GM18517 (cell line): ENCODE data around the gene SLC16A10.
"Not testable (repeated sequence)": the region's sequence is repeated elsewhere in the genome, so short reads cannot be mapped to it uniquely, and the experiment has no call there.

ENCODE experiments used
- ATAC-seq: cut with Tn5 transposase; IDR thresholded peaks from one replicate; pipeline ENCODE4 v1.9.1; 2021; ENCODE audit warnings: mild to moderate bottlenecking, moderate library complexity; ENCODE audit not compliant: unreplicated experiment

The SLC16A10 gene

GRCh38 chr6:111124406-111124805 is 37.1 kb downstream of the SLC16A10 start:
- ATAC-seq = no peak

GRCh38 chr6:111129013-111129412 is 41.7 kb downstream of the SLC16A10 start:
- no peak for ATAC-seq

- ATAC-seq = not testable (repeated sequence)
Measured at GRCh38 chr6:111131018-111131417, 43.7 kb downstream of the SLC16A10 start.

GRCh38 chr6:111132669-111133068 is 45.4 kb downstream of the SLC16A10 start:
- ATAC-seq = not testable (repeated sequence)

GRCh38 chr6:111134236-111134869 is 47.0 kb downstream of the SLC16A10 start:
- ATAC-seq = not testable (repeated sequence)

- ATAC-seq = not testable (repeated sequence)
Measured at GRCh38 chr6:111137489-111138093, 50.3 kb downstream of the SLC16A10 start.

- no peak for ATAC-seq
Measured at GRCh38 chr6:111147440-111147839, 60.1 kb downstream of the SLC16A10 start.

GRCh38 chr6:111148110-111148509 is 60.8 kb downstream of the SLC16A10 start:
- ATAC-seq = no peak

GRCh38 chr6:111150577-111150976 is 63.3 kb downstream of the SLC16A10 start:
- no peak for ATAC-seq

GRCh38 chr6:111154981-111155380 is 67.7 kb downstream of the SLC16A10 start:
- ATAC-seq = no peak

GRCh38 chr6:111157412-111157811 is 70.1 kb downstream of the SLC16A10 start:
- ATAC-seq = no peak

GRCh38 chr6:111159633-111160032 is 72.3 kb downstream of the SLC16A10 start:
- ATAC-seq = no peak

GRCh38 chr6:111161650-111162049 is 74.3 kb downstream of the SLC16A10 start:
- ATAC-seq = no peak

- no peak for ATAC-seq
Measured at GRCh38 chr6:111162504-111162903, 75.2 kb downstream of the SLC16A10 start.

GRCh38 chr6:111171577-111172400 is 84.5 kb downstream of the SLC16A10 start:
- no peak for ATAC-seq

GRCh38 chr6:111172563-111172962 is 85.3 kb downstream of the SLC16A10 start:
- ATAC-seq = no peak

- ATAC-seq = no peak
Measured at GRCh38 chr6:111173341-111173740, 86.0 kb downstream of the SLC16A10 start.

- ATAC-seq = no peak
Measured at GRCh38 chr6:111173946-111174345, 86.6 kb downstream of the SLC16A10 start.

- ATAC-seq = no peak
Measured at GRCh38 chr6:111175109-111175508, 87.8 kb downstream of the SLC16A10 start.

- ATAC-seq = no peak
Measured at GRCh38 chr6:111176038-111176759, 88.9 kb downstream of the SLC16A10 start.

GRCh38 chr6:111176760-111177099 is 89.4 kb downstream of the SLC16A10 start:
- ATAC-seq = no peak
